Adipocyte (in vitro differentiated cells): Measurements from ENCODE around the gene KIF5C.

Experiments used
- DNase-seq: peaks from one replicate; pipeline ENCODE4 v3.0.0-alpha.2; 2015; ENCODE audit warnings: low read depth
- H3K27me3 ChIP-seq: replicated peaks from 2 replicates; pipeline ENCODE4 v1.7.0; 2013; ENCODE audit warnings: mild to moderate bottlenecking, low read length, moderate library complexity; ENCODE audit not compliant: control insufficient read depth, insufficient read depth
- H3K36me3 ChIP-seq: 2 replicates; pipeline ENCODE4 v1.7.0; 2013; ENCODE audit warnings: low read length, mild to moderate bottlenecking, moderate library complexity; ENCODE audit not compliant: control insufficient read depth, insufficient read depth, severe bottlenecking
- H3K4me1 ChIP-seq: 2 replicates; pipeline ENCODE4 v1.7.0; 2013; ENCODE audit warnings: mild to moderate bottlenecking, low read length, moderate library complexity; ENCODE audit not compliant: control insufficient read depth, insufficient read depth
- H3K4me3 ChIP-seq: 2 replicates; pipeline ENCODE4 v1.7.0; 2013; ENCODE audit warnings: mild to moderate bottlenecking, low read length, moderate library complexity
- H3K9ac ChIP-seq: 2 replicates; pipeline ENCODE4 v1.7.0; 2013; ENCODE audit warnings: mild to moderate bottlenecking, low read length, moderate library complexity
- H3K9me3 ChIP-seq: 2 replicates; pipeline ENCODE4 v1.7.0; 2013; ENCODE audit warnings: mild to moderate bottlenecking, low read length, moderate library complexity; ENCODE audit not compliant: control insufficient read depth

KIF5C gene

DNA sequence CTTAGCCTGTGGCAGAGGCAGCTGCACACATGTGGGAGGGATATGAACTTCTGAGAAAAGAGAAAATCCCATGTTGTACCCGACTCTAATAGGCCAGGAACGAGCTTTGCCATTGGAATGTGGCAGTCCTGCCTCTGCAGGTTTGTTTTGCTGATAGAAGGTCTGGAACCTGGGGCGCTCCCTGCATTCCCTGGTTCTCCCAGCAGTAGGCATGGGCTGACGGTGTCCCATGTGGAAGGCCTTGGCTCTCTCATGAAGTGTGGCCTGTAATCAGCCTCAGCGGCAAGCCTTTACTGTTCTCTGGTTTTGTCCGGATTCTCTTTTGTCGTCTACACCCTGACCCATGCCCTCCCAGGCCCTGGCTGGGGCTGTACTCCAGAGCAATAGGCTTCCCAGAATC is 72.3 kb downstream of the KIF5C start:
- DNase-seq, result no peak
- no peaks in the 10 kb centered on the region for H3K36me3 ChIP-seq
- H3K4me1 ChIP-seq, result no peaks in the 10 kb centered on the region
- H3K9ac ChIP-seq, result no peak overlapping the region
- no peaks in the 10 kb centered on the region for H3K27me3 ChIP-seq
- peaks cover 14% of the 10 kb centered on the region for H3K9me3 ChIP-seq
- no peak overlapping the region for H3K4me3 ChIP-seq

DNA sequence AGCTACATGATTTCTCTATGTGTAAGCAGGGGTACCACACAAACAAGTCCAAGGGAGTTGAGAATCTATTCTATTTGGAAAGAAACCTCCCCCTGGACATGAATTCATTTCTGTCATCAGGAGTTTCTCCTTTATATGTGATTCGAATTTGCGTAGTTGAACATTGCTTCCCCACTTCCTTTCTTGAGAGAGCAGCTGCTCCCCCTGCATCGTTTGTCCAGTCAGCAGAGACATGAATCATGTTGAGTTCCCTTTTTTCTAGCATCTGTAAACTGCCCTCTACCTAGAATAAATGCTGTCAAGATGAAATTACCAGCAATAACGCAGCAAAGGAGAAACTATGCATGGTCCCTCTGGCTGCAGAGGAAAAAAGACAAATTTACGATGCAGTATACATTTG is 73.8 kb downstream of the KIF5C start:
- Histone ChIP-seq H3K4me3 (no peak overlapping the region), H3K9me3 (peaks cover 14% of the 10 kb centered on the region), H3K27me3 (no peaks in the 10 kb centered on the region), H3K4me1 (no peaks in the 10 kb centered on the region), H3K9ac (no peak overlapping the region), H3K36me3 (no peaks in the 10 kb centered on the region)
- DNase-seq, result no peak

DNA sequence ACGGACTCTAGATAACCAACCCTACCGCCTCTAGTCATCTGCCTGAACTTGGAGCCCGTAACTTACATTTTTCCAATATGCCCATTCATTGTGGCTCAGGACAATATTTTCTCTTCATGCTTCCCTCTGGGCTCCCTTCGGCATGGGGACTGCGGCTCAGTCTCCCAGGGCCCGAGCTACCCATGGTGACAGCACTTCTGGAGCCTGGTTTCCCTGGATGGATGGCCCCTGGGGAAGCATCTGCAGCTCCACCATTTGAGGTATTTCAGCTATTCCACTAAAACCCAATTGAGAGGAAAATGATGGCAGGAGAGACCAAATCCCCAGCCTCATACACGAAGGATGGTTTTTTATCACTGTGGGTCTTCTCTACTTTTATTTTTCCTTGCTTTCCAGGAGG is 74.3 kb downstream of the KIF5C start:
- H3K9ac ChIP-seq, result no peak overlapping the region
- no peaks in the 10 kb centered on the region for H3K36me3 ChIP-seq
- no peaks in the 10 kb centered on the region for H3K27me3 ChIP-seq

DNA sequence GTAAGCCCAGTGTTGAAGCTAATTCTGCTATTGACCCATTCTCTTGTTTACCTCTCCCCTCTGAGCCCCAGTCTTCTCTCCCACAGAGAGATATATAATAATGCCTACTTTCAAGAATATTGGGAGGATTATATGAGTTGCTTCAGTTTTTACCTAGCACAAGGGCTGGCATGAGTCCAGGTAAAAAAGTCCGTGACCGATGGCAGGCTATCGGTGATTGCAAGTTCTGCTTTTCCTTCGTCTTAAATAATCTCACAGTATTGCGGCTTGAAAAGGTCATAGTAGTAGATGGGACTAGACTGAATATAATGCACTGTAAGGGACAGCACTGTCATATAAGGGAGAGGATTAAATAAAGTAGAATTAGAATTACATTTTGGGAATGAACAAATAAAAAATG is 77.6 kb downstream of the KIF5C start:
- no peak for DNase-seq
- Histone ChIP-seq H3K27me3 (no peaks in the 10 kb centered on the region), H3K36me3 (no peaks in the 10 kb centered on the region), H3K9ac (no peak overlapping the region), H3K9me3 (peaks cover 7% of the 10 kb centered on the region), H3K4me3 (no peak overlapping the region), H3K4me1 (no peaks in the 10 kb centered on the region)

More for the DNA sequence above, 74.3 kb downstream of the KIF5C start:
- Histone ChIP-seq H3K4me3 (no peak overlapping the region), H3K4me1 (no peaks in the 10 kb centered on the region), H3K9me3 (peaks cover 14% of the 10 kb centered on the region)
- no peak for DNase-seq

DNA sequence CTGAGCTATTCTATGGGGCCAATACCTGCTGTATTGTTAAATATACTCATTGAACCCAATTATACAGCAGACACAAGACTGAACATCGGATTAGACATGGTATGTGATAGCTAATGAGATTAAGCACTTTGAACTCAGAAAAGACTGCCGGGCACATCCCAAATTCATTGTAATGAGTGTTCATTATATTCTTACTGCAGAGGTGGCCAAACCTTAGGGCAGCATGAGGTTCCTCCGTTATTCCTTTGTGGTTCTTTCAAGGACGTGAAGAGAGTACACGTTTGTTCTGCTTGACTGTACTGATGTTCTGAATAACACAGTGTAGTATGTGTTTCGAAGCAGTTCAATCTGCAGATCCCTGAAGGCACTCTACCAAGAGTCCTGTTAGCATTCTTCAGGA is 78.4 kb downstream of the KIF5C start:
- H3K9ac ChIP-seq, result no peak overlapping the region
- DNase-seq, result no peak
- no peaks in the 10 kb centered on the region for H3K27me3 ChIP-seq
- no peaks in the 10 kb centered on the region for H3K4me1 ChIP-seq
- peaks cover 7% of the 10 kb centered on the region for H3K9me3 ChIP-seq
- no peak overlapping the region for H3K4me3 ChIP-seq
- no peaks in the 10 kb centered on the region for H3K36me3 ChIP-seq

DNA sequence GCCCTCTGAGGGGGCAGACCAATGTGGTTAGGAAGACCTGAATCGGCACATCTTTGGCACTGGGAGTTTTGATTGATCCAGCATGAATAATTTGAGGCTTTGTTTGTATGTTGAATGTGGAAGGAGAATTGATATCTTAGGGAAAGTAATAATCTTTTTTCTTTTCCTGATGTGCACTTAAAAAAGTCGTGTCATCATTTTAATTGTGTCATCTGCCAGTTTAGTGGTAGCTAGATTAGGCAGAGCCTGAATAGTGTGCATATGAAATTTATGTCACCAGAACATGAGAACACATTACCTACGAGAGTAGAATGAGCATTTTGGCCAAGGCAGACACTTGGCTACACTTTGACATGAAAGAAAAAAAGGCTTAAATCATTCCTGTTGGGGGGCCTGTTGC is 79.5 kb downstream of the KIF5C start:
- Histone ChIP-seq H3K36me3 (no peaks in the 10 kb centered on the region), H3K9me3 (peaks cover 6% of the 10 kb centered on the region), H3K4me1 (no peaks in the 10 kb centered on the region), H3K9ac (no peak overlapping the region), H3K27me3 (no peaks in the 10 kb centered on the region), H3K4me3 (no peak overlapping the region)
- DNase-seq, result no peak

DNA sequence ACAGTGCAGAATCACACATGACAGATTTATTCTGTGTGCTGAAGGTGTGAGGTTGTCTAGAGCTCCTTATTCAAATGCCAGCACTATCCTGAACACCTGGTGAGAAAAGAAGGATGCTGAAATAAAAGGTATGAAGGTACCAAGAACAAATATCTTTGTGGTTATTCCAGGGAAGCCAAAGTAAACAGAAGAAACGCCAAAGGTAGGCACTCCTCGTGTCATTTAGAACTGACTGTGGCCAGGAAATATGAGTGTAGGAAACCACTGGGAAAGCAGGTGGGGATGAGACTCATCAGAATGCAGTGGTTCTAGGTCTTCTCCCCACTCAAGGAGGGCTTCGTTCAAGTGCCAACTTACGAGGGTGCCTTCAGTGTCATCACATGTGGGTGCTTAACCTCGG is 80.8 kb downstream of the KIF5C start:
- H3K27me3 ChIP-seq, result no peaks in the 10 kb centered on the region
- no peak for DNase-seq
- H3K9ac ChIP-seq, result no peak overlapping the region
- no peak overlapping the region for H3K4me3 ChIP-seq
- H3K4me1 ChIP-seq, result no peaks in the 10 kb centered on the region
- no peaks in the 10 kb centered on the region for H3K36me3 ChIP-seq
- no peaks in the 10 kb centered on the region for H3K9me3 ChIP-seq

DNA sequence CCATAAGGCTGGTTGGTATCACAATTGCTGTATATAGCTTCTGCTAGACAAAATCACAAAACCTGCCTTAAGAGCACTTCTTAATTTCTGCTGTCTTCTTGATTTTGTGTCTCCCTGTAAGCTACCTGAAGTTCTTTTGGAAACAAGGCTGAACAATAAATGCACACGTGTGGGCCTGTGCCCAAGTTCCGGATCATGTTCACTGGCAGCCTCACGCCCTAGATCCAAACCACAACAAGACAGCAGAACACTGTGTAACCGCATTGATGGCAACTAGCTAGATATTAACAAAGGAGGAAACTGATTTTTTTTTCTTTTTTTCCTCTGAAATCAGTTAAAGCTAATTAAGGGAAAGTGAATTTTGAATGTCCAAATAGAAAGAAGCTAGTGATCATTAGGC is 82.0 kb downstream of the KIF5C start:
- H3K4me3 ChIP-seq, result no peak overlapping the region
- DNase-seq, result no peak
- H3K9me3 ChIP-seq, result no peaks in the 10 kb centered on the region
- H3K4me1 ChIP-seq, result no peaks in the 10 kb centered on the region
- no peaks in the 10 kb centered on the region for H3K36me3 ChIP-seq
- H3K27me3 ChIP-seq, result no peaks in the 10 kb centered on the region
- H3K9ac ChIP-seq, result no peak overlapping the region

DNA sequence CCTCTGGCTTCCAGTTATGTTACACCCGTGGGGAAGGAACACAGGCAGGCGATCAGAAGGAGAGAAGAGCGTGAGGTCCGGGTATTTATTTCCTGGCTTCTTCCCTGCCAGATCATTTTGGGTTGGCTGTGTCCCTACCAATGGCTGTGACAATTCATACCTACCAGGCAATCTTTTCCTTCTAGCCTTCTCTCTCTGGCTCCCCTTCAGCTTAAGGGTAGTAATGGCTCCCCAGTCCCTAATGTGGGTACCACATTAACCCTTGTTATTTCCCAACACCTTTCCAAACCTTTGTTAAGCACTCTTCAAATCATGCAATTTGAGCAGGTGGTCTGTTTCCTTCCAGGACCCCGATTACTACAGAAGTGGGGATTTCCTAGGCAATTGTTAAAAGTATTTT is 84.7 kb downstream of the KIF5C start:
- Histone ChIP-seq H3K9ac (no peak overlapping the region), H3K9me3 (no peaks in the 10 kb centered on the region)

DNA sequence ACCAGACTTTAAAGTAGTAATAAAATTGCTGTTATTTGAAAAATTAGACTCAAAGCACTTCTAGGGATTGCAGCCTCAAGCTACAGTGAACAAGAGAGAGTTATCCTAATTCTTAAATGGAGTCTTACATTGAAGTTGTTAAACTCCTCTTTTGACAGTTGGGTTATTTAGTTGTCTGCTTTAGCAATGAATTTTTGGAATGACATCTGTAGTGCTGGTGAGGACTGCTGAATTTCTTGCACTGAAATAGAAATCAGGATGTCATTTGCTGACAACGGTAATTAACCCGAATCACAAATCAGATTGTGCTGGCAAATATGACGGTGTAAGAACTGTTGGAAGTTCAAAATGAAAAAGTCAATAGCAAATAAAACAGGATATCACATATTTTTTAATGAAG is 85.5 kb downstream of the KIF5C start:
- H3K4me1 ChIP-seq, result no peaks in the 10 kb centered on the region
- H3K36me3 ChIP-seq, result no peaks in the 10 kb centered on the region
- H3K9me3 ChIP-seq, result no peaks in the 10 kb centered on the region
- H3K4me3 ChIP-seq, result no peak overlapping the region
- peaks cover 12% of the 10 kb centered on the region for H3K27me3 ChIP-seq
- no peak overlapping the region for H3K9ac ChIP-seq
- DNase-seq, result no peak

More for the DNA sequence above, 84.7 kb downstream of the KIF5C start:
- Histone ChIP-seq H3K36me3 (no peaks in the 10 kb centered on the region), H3K27me3 (peaks cover 8% of the 10 kb centered on the region), H3K4me1 (no peaks in the 10 kb centered on the region), H3K4me3 (no peak overlapping the region)
- no peak for DNase-seq

DNA sequence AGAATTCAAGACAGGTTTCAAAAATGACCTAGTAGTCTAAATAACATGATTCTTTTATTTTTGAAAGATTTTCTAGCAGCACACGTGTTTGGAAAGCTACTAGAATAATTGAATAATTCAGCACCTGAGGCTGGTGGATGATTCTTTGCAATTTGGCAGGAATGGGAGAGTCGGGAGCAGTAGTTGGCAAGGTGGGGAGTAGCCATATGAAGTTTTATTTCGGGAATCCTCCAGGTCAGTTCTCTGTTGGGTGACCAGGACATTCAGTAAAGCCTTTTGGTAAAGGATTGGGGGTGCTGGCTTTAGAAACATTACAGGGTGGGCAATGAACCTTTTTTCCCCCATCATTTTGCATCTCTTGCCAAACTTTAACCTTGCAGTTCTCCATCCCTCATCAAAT is 88.4 kb downstream of the KIF5C start:
- H3K27me3 ChIP-seq, result peaks cover 14% of the 10 kb centered on the region

DNA sequence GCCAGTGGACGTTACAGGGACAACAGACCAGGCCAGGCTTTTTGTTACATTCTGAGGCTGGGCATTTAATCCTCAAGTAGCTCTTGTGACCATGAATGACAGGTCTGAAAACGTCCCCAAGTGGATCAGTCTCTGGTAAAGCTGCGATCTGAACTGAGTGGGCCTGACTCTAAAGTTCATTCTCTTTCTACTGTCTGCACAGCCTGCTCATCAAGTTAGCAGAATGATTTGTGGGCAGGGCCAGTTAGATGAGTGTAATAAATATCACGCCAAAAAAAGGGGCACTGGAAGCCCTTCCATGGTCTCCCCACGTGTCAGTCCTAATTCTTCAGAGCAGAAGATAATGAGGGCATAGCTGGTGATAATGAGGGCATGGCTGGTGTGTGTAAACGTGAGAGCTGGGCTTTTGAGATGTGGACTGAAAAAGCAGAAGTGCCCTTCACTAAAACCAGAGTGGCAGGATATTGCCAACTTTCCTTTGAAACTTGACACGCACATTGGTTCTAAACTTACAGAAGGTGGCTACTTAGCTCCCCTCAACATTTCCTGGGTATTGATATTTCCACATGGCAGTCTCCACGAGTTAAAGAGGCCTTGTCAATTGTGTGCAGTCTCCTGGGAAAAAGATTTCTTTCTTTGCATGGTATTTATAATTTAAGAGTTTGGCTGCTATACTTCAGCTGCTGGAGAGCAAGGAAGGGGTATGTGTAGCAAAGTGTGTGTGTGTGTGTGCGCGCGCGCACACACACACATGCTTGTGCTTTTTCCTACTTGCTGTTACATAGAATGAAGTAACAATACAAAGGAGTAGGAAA is 90.8 kb downstream of the KIF5C start:
- H3K27me3 ChIP-seq, result peaks cover 14% of the 10 kb centered on the region
- no peaks in the 10 kb centered on the region for H3K36me3 ChIP-seq
- no peak for DNase-seq
- H3K9ac ChIP-seq, result no peak overlapping the region
- H3K4me3 ChIP-seq, result no peak overlapping the region
- H3K9me3 ChIP-seq, result no peaks in the 10 kb centered on the region
- no peaks in the 10 kb centered on the region for H3K4me1 ChIP-seq

More for the DNA sequence above, 88.4 kb downstream of the KIF5C start:
- no peaks in the 10 kb centered on the region for H3K4me1 ChIP-seq
- H3K9me3 ChIP-seq, result no peaks in the 10 kb centered on the region
- no peak overlapping the region for H3K9ac ChIP-seq
- DNase-seq, result no peak
- no peaks in the 10 kb centered on the region for H3K36me3 ChIP-seq
- H3K4me3 ChIP-seq, result no peak overlapping the region
